ENCODE results near the gene PDGFA. TPM values are rescaled to one million over a fixed set of nuclear protein-coding genes. Genes with fewer than 3 reads are reported as not detected.
A peak's percentile ranks its signal among the peaks of the same experiment; 100 is the strongest.

PDGFA gene
- total RNA-seq (10 to 100 TPM; 32.2 to 44.3 (median 38.4) TPM), polyA plus RNA-seq (18.3 TPM)
- long read RNA-seq, donor 1, transcript PDGFA-203 (6 exons, 2,305 nt) = major isoform, 9 of 20 reads
- long read RNA-seq, donor 1, partial matches to known transcripts = 1 of 20 reads
- long read RNA-seq, donor 1, other reads (novel, unspliced or antisense) = 10 of 20 reads
- long read RNA-seq, donor 2, partial matches to known transcripts = 1 of 13 reads
- long read RNA-seq, donor 2, other reads (novel, unspliced or antisense) = 8 of 13 reads
- long read RNA-seq, donor 3, transcript PDGFA-203 (6 exons, 2,305 nt) = major isoform, 13 of 23 reads
- long read RNA-seq, donor 3, partial matches to known transcripts = 2 of 23 reads
- long read RNA-seq, donor 3, other reads (novel, unspliced or antisense) = 7 of 23 reads
- long read RNA-seq, donor 4, transcript PDGFA-203 (6 exons, 2,305 nt) = major isoform, 6 of 16 reads
- long read RNA-seq, donor 4, partial matches to known transcripts = 1 of 16 reads
- long read RNA-seq, donor 4, other reads (novel, unspliced or antisense) = 9 of 16 reads

DNA sequence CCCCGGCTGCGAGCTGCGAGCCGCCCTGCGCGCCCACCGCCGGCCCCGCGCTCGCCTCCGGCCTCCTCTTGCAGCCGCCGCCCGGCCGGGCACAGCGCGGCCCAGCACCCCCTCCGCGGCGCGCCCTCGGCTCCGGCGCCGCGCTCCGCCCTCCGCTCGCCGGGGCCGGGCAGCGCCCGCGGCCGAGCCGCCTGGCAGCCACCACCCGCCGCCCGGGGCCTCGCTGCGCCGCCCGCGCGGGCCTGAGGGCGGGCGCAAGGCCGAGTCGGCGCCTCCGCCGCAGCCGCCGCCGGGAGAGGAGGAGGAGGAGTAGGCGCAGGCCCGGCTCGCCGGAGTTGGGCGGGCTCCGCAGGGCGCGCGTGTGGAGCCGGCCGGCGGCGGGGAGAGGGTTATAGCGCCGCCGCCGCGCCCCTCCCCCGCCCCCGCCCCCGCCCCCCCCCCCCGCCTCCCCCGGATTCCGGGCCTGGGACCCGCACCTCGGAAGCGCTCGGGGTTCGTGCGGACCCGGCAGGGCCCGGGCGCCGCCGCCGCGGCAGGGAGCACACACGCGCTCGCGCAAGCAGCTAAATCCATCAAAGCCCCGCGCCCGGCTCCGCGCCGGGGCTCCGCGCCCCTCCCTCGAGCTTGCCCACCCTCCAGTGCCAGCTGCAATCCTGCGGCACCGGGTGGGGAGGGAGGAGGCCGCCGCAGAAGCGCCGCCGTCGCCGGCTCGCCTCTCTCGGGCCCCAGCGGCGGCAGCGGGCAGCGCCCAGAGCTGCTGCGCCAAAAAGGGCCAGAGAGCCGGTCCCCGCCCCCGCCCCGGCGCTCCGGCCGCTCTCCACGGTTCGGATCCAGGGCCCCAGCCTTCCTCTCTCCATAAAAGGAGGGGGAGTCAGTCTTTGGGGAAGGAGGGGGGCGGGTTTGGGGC lies at the start of gene PDGFA:
Gene PDGFA, minus strand, starts transcription at position 363 of the 907 bp plus-strand sequence. CDS start 845 bp downstream, outside the sequence.
- intact Hi-C loops (cut with DNase I) = loop anchor here (5.0 to 10.0 kb wide), 5 partner anchors 135 to 215 kb away; partner anchors contain the start of genes DNAAF5 (in 1 of the 4) and PRKAR1B (in 1 of the 4)

DNA sequence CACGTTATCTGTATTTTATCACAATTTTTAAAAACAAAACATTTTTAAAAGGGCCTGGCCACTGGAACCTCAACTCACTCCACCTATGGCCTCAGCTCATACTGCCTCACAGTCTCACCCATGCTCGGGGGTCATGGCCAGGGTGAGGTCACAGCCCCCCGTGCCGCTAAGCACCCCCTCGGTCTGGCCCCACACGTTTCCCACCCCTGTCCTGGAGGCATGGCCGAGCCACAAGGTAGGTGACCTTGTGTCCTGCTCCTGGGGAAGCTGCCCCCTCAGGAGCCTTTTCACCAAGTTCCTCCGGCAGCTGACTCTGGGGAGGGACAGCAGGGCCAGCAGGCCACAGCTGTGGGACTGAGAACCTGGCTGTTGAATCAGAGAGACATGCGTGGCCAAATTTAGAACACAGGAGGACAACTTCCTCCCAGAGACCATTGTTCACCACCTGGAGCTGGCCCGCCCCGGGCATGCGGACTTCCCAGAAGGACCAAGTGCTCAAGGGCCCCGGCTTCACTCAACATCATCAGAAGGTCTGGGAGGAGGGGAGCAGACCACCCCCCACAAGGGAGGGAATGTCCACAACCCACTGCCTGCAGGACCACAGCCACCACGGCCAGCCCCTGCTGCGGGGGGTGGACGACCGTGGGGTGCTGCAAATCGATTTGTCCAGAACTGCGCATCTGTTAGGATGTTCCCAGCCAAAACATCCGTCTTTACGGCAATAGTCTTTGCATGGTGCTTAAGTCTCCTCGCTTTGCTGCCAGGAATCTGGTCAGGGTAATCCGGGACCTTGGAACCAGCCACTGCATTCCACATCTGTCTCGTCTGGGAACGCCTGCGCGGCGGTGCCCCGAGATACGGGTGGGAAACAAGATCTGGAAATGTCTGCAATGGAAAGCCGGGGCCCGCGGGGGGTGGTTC lies 48.6 kb upstream of the PDGFA start:
- intact Hi-C loops (cut with DNase I) = no loop called here
- Histone ChIP-seq H3K27ac (ENCODE audit: low read length) (no peak overlapping the region), H3K4me3 (ENCODE audit: low read length) (no peak overlapping the region), H3K4me1 (ENCODE audit: control insufficient read depth, insufficient read depth, low read length) (peaks cover 6% of the 10 kb centered on the region), H3K9me3 (ENCODE audit: control insufficient read depth, low read length) (no peaks in the 10 kb centered on the region), H3K27me3 (ENCODE audit: control insufficient read depth, insufficient read depth) (no peaks in the 10 kb centered on the region)
- peak; percentile 42 to 63 for ATAC-seq
- DNase-seq = peak in 2 of 3 donors; percentile 82 to 86
- WGBS = 35% methylated on average over 33 of the region's 33 CpGs

More for the DNA sequence above, at the start of gene PDGFA:
- DNase-seq = peak; percentile 71 to 89 (median 89)
- Histone ChIP-seq H3K9me3 (ENCODE audit: control insufficient read depth, low read length) (no peaks in the 10 kb centered on the region), H3K27me3 (ENCODE audit: control insufficient read depth, insufficient read depth) (no peaks in the 10 kb centered on the region), H3K4me3 (ENCODE audit: low read length) (peak within 1 kb of the TSS; percentile 87), H3K27ac (ENCODE audit: low read length) (peak within 1 kb of the TSS; percentile 86), H3K4me1 (ENCODE audit: control insufficient read depth, insufficient read depth, low read length) (peaks cover 4% of the 10 kb centered on the region)
- under 1% methylated on average over 111 of the region's 132 CpGs for WGBS
- peak; percentile 27 to 32 for ATAC-seq

DNA sequence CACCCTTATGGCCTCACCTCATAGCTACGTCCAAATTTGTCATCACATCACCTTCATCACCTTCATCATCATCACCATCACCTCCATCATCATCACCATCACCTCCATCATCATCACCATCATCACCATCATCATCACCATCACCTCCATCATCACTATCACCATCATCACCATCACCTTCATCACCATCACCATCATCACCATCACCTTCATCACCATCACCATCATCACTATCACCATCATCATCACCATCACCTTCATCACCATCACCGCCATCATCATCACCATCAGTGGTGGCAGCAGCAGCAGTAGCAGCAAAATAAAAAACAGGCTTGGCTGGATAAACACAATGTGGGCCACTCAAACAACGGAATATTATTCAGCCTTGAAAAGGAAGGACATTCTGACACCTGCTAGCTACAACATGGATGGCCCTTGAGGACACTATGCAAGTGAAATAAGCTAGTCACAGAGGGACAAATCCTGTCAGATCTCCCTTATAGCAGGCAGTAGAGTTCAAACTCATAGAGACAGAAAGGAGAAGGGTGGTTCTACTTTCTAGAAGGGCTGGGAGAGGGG lies 47.7 kb upstream of the PDGFA start:
- Histone ChIP-seq H3K27me3 (ENCODE audit: control insufficient read depth, insufficient read depth) (no peaks in the 10 kb centered on the region), H3K27ac (ENCODE audit: low read length) (no peak overlapping the region), H3K9me3 (ENCODE audit: control insufficient read depth, low read length) (no peaks in the 10 kb centered on the region), H3K4me3 (ENCODE audit: low read length) (no peak overlapping the region), H3K4me1 (ENCODE audit: control insufficient read depth, insufficient read depth, low read length) (peaks cover 6% of the 10 kb centered on the region)
- WGBS = 98% methylated on average over 2 of the region's 3 CpGs
- DNase-seq (no peak), ATAC-seq (no peak)
- intact Hi-C loops (cut with DNase I) = no loop called here

DNA sequence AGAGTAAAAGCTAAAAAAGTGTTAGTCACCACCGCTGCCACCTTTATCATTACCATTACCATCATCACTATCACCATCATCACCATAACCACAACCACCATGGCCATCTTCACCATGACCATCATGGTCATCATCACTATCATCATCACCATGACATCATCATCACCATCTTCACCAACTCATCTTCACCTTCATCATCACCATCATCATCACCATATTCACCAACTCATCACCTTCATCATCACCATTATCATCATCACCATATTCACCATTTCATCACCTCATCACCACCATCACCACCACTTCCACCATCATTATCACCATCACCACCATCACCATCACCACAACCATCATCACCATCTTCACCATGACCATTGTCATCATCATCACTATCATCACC lies 46.5 kb upstream of the PDGFA start:
- peaks cover 6% of the 10 kb centered on the region for H3K4me1 ChIP-seq (ENCODE audit: control insufficient read depth, insufficient read depth, low read length)
- no peak overlapping the region for H3K4me3 ChIP-seq (ENCODE audit: low read length)
- H3K27me3 ChIP-seq (ENCODE audit: control insufficient read depth, insufficient read depth) = no peaks in the 10 kb centered on the region
- H3K27ac ChIP-seq (ENCODE audit: low read length) = no peak overlapping the region
- WGBS = 100% methylated on average over 1 of the region's 1 CpG
- no peaks in the 10 kb centered on the region for H3K9me3 ChIP-seq (ENCODE audit: control insufficient read depth, low read length)
- DNase-seq (no peak), ATAC-seq (no peak)
- intact Hi-C loops (cut with DNase I) = no loop called here

DNA sequence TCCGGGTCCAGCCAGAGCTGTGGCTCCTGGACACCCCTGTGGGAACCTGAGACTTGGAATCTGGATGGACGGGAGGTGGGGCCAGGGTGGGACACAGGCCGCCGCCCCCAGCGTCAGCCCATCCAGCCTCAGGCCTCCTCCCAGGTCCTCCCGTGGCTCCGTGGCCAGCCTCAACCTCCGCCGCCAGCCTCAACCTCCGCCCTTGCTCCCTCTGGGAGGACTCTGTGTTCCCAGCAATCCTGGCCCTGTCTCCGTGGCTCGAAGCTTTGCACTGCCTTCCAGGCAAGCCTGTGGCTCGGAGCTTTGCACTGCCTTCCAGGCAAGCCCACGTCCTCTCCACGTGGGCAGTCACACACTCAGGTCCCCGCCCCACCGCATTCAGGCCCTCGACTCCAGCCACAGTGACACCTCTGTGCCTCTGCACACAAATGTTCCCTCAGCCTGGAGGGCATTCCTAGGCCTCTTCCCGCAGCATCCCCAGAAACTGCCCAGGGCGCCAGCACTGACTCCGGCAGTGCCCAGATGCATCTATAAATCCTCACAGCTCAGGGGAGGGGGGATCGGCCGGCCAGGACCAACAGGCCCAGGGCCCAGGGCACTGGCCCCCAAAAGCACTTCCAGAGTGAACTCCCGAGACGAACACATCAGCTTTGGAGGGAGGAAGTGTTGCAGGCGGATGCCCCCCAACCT lies 44.7 kb upstream of the PDGFA start:
- Histone ChIP-seq H3K27ac (ENCODE audit: low read length) (no peak overlapping the region), H3K9me3 (ENCODE audit: control insufficient read depth, low read length) (no peaks in the 10 kb centered on the region), H3K4me1 (ENCODE audit: control insufficient read depth, insufficient read depth, low read length) (peaks cover 6% of the 10 kb centered on the region), H3K4me3 (ENCODE audit: low read length) (no peak overlapping the region), H3K27me3 (ENCODE audit: control insufficient read depth, insufficient read depth) (no peaks in the 10 kb centered on the region)
- 74% methylated on average over 26 of the region's 26 CpGs for WGBS
- intact Hi-C loops (cut with DNase I) = no loop called here
- peak; percentile 5 to 65 for ATAC-seq
- DNase-seq = peak in 2 of 3 donors; percentile 56 to 82

DNA sequence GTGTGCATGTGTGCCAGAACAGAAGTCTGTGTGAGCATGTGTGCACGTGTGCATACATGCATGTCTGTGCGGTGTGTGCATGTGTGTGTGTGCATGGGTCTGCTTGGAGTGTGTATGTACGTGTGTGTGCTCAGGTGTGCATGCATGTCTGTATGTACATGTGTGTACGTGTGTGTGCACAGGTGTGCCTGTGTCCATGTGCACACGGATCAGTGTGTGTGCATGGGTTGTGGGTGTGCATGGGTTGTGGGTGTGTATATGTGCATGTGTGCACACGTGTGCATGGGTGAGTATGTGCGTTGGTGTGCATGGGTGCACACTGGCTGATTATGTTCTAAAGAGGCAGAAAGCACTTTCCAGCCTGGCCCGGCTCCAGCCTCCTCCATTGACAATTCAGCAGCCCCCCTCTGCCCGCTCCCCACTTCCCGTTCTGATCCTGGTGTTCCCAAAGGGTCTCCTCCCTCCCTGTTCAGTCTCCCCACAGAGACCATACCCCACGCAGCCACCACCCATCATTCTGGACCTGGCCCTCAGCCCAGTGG lies 44.1 kb upstream of the PDGFA start:
- Histone ChIP-seq H3K9me3 (ENCODE audit: control insufficient read depth, low read length) (no peaks in the 10 kb centered on the region), H3K4me1 (ENCODE audit: control insufficient read depth, insufficient read depth, low read length) (peaks cover 6% of the 10 kb centered on the region), H3K4me3 (ENCODE audit: low read length) (no peak overlapping the region), H3K27ac (ENCODE audit: low read length) (no peak overlapping the region), H3K27me3 (ENCODE audit: control insufficient read depth, insufficient read depth) (no peaks in the 10 kb centered on the region)
- ATAC-seq (no peak), DNase-seq (peak in 2 of 3 donors; percentile 46 to 66)
- intact Hi-C loops (cut with DNase I) = no loop called here
- 89% methylated on average over 11 of the region's 11 CpGs for WGBS

DNA sequence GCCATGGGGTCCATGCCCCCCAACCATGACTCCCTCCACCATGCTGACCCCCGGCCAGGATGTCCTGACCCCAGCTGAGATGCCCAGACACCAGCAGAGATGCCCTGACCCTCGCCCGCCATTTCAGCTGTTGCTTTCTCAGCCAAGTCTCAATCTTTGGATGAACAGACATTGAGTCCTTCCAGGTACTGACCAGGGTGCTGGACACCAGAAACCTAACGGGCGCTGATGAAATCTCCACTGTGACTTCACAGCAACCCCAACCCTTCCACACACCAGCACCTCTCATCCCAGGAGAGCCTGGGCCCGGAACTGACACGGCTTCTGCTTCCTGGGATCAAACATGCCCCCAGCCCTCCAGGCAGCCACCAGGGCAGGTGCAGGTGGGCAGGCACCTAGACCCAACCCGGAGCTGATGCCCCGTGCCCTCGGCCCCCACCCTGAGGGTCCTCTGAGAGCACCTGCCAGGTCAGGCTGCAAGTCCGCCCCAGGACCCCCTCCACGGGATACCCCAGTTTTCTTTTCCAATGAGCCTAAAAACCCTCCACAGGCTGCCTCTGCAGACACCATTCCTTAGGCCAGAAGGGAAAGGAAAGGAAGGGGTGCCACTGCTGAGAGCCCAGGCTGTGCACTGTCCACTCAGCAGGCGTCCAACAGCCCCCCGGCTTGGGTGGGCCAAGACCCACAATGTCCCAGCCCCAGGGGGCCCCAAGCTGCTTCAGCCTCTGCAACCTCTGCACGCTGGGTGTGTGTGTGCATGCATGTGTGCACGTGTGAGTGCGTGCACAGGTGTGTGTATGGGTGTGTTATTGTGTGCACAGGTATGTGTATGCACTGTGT lies 43.4 kb upstream of the PDGFA start:
- ATAC-seq = no peak
- 93% methylated on average over 17 of the region's 17 CpGs for WGBS

DNA sequence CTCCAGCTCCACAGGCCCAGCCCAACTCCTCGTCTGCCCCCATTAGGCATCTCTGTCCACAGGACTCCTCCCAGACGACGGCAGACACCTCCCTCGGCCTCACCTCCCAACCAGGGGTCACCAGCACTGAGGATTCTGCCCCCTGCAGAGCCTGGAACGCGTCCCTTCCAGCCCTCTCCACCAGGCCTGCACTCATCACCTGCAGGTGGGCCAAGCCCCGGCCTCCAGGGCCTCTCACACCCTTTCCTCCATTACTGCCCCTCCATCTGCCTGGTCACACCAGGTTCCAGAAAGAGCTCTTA lies 42.7 kb upstream of the PDGFA start:
- H3K9me3 ChIP-seq (ENCODE audit: control insufficient read depth, low read length) = no peaks in the 10 kb centered on the region
- DNase-seq (peak in 2 of 3 donors; percentile 25 to 48), ATAC-seq (no peak)
- no peak overlapping the region for H3K27ac ChIP-seq (ENCODE audit: low read length)
- WGBS = 83% methylated on average over 7 of the region's 7 CpGs
- intact Hi-C loops (cut with DNase I) = no loop called here
- no peaks in the 10 kb centered on the region for H3K4me1 ChIP-seq (ENCODE audit: control insufficient read depth, insufficient read depth, low read length)
- no peak overlapping the region for H3K4me3 ChIP-seq (ENCODE audit: low read length)
- no peaks in the 10 kb centered on the region for H3K27me3 ChIP-seq (ENCODE audit: control insufficient read depth, insufficient read depth)

More for the DNA sequence above, 43.4 kb upstream of the PDGFA start:
- Histone ChIP-seq H3K27me3 (ENCODE audit: control insufficient read depth, insufficient read depth) (no peaks in the 10 kb centered on the region), H3K4me1 (ENCODE audit: control insufficient read depth, insufficient read depth, low read length) (no peaks in the 10 kb centered on the region), H3K9me3 (ENCODE audit: control insufficient read depth, low read length) (no peaks in the 10 kb centered on the region), H3K27ac (ENCODE audit: low read length) (no peak overlapping the region), H3K4me3 (ENCODE audit: low read length) (no peak overlapping the region)
- intact Hi-C loops (cut with DNase I) = no loop called here
- peak in 2 of 3 donors; percentile 28 to 40 for DNase-seq

Data from right cardiac atrium (tissue), 5 donors.